Measurements from ENCODE around the gene CACNB1. TPM values are rescaled to one million over a fixed set of nuclear protein-coding genes. Genes with fewer than 3 reads are reported as not detected.

Gene CACNB1
- total and polyA plus RNA-seq, 2 of the 4 experiments (the other 2 are of a cell fraction), result 2.5 to 8.6 TPM

GRCh38 chr17:39131616-39132015, 65.9 kb downstream of the CACNB1 start:
- Histone ChIP-seq H3K27me3 (ENCODE audit: control insufficient read depth, insufficient read depth, low read length) (no peaks in the 10 kb centered on the region), H2BK120ac (ENCODE audit: low read depth, low read length) (peak overlapping the region; percentile 51), H4K5ac (ENCODE audit: low read depth, low read length) (peak overlapping the region; percentile 55; the same call in 1 of the 2 replicates), H3K9me3 (ENCODE audit: control insufficient read depth, insufficient read depth, low read length) (no peaks in the 10 kb centered on the region), H4K91ac (ENCODE audit: insufficient read depth, low read depth, low read length) (peak overlapping the region; percentile 49; the same call in 1 of the 2 replicates), H2AFZ (replicated peaks; ENCODE audit: low read length, poor library complexity) (peak overlapping the region; percentile 78), H3K9me1 (ENCODE audit: insufficient read depth, low read length) (peaks cover 11% of the 10 kb centered on the region), H2BK20ac (ENCODE audit: low read depth, low read length) (peak overlapping the region; percentile 51; the same call in 1 of the 2 replicates), H2AK5ac (ENCODE audit: low read depth, low read length) (peak overlapping the region; percentile 81), H2BK5ac (ENCODE audit: low read depth, low read length, poor library complexity, severe bottlenecking) (no peak overlapping the region), H3K36me3 (ENCODE audit: control insufficient read depth, insufficient read depth, low read length) (no peaks in the 10 kb centered on the region), H3K14ac (replicated peaks; ENCODE audit: low read depth, low read length) (peak overlapping the region; percentile 78), H3K4me3 (ENCODE audit: insufficient read depth, low read depth, low read length) (no peak overlapping the region), H2AK9ac (replicated peaks; ENCODE audit: low read depth, low read length, poor library complexity) (no peak overlapping the region), H3K4me1 (ENCODE audit: control insufficient read depth, insufficient read depth, low read length) (peaks cover 11% of the 10 kb centered on the region), H3K4ac (ENCODE audit: low read depth, low read length) (peak overlapping the region; percentile 77), H4K8ac (ENCODE audit: low read depth in 2 of 2, low read length in 2 of 2) (peak overlapping the region in 1 of 2 experiments; percentile 77; a peak in 1 of 4 replicates), H3K27ac (ENCODE audit: insufficient read depth, low read length) (no peak overlapping the region), H3K4me2 (ENCODE audit: low read depth, low read length) (peak overlapping the region; percentile 3; the same call in 1 of the 2 replicates), H3K23ac (ENCODE audit: low read depth, low read length) (no peak overlapping the region), H3K79me1 (ENCODE audit: low read depth in 1 of 2, low read length in 2 of 2) (no peaks in the 10 kb centered on the region), H3K9ac (ENCODE audit: low read depth, low read length) (no peak overlapping the region), H4K20me1 (ENCODE audit: insufficient read depth, low read length) (no peaks in the 10 kb centered on the region), H2BK15ac (ENCODE audit: low read depth, low read length) (peak overlapping the region; percentile 83; the same call in 2 of the 3 replicates), H3K56ac (ENCODE audit: extremely low read depth, insufficient read depth, low read length) (no peak overlapping the region), H3K18ac (ENCODE audit: low read depth, low read length) (peak overlapping the region; percentile 53)
- ATAC-seq (ENCODE audit: low read depth) (no peak), DNase-seq (no peak)
- CTCF ChIA-PET, result no interaction called here
- intact Hi-C loops (cut with micrococcal nuclease), result no loop called here
- BruUV-seq (replicated peaks), result no TSS peak
- WGBS, 2 experiments (ENCODE audit: extremely low coverage in 2 of 2, insufficient read length in 1 of 2), result 77% methylated on average over 2 of the region's 6 CpGs; no CpG with 5 or more reads in 1 of the 2 experiments
- dilution Hi-C loops (cut with HindIII; ENCODE audit: low sequenced_read_pairs, unreplicated experiment), result no loop called here
- POLR2A ChIA-PET (ENCODE audit: unreplicated experiment), result no interaction called here
- in situ Hi-C loops (cut with MboI; ENCODE audit: low sequenced_read_pairs), result no loop called here
- TF ChIP-seq SMC3 (IDR thresholded peaks at IDR 0.05; ENCODE audit: low read depth, low read length) (no peak), RFX5 (IDR thresholded peaks at IDR 0.05; ENCODE audit: low read depth, low read length) (no peak), POLR2A (IDR thresholded peaks at IDR 0.05; ENCODE audit: low read depth, low read length) (no peak), MXI1 (IDR thresholded peaks at IDR 0.05; ENCODE audit: borderline replicate concordance, low read depth, low read length) (no peak), MAZ (IDR thresholded peaks at IDR 0.05; ENCODE audit: borderline replicate concordance, low read depth, low read length) (no peak), CHD1 (IDR thresholded peaks at IDR 0.05; ENCODE audit: low read depth, low read length) (no peak)

All from IMR-90 (cell line).